Natural killer cell (primary cell): ENCODE results near the gene TMEM132D. TPM values are rescaled to one million over a fixed set of nuclear protein-coding genes. Genes with fewer than 3 reads are reported as not detected.

Experiments
- ATAC-seq, 3 donors: fragments of 150-1000 bp in 2 of 3; fragments of 200-7000 bp in 1 of 3; cut with Tn5 transposase; 1 replicate in 1 of 3; 2 replicates in 2 of 3; pipeline ENCODE4 v1.10.0; 2021; ENCODE audit warnings: mild to moderate bottlenecking in 2 of 3, moderate library complexity in 2 of 3
- DNase-seq, 2 donors: peaks; one replicate each; pipeline versions ENCODE4 v3.0.0 to v3.0.0-alpha.2; 2013 to 2021; ENCODE audit warnings: mixed read lengths in 1 of 2
- H3K27ac ChIP-seq: one replicate; pipeline ENCODE4 v1.5.1; 2013; ENCODE audit warnings: mild to moderate bottlenecking, low read length
- H3K27me3 ChIP-seq: one replicate; pipeline ENCODE4 v1.6.1; 2013; ENCODE audit warnings: low read length; ENCODE audit not compliant: control insufficient read depth, insufficient read depth
- H3K36me3 ChIP-seq: one replicate; pipeline ENCODE4 v1.6.1; 2013; ENCODE audit warnings: low read length; ENCODE audit not compliant: control insufficient read depth, insufficient read depth
- H3K4me1 ChIP-seq: one replicate; pipeline ENCODE4 v1.6.1; 2013; ENCODE audit warnings: low read length; ENCODE audit not compliant: control insufficient read depth, insufficient read depth
- H3K4me3 ChIP-seq: one replicate; pipeline ENCODE4 v1.5.1; 2013; ENCODE audit warnings: low read length
- H3K9me3 ChIP-seq: one replicate; pipeline ENCODE4 v1.6.1; 2013; ENCODE audit warnings: low read length; ENCODE audit not compliant: control insufficient read depth, insufficient read depth
- H3K27ac Mint-ChIP-seq, 2 donors: one replicate each; pipeline ENCODE4 v1.8.0; 2022; ENCODE audit warnings: mild to moderate bottlenecking in 2 of 2, mixed read lengths in 2 of 2, moderate library complexity in 1 of 2
- H3K27me3 Mint-ChIP-seq, 2 donors: one replicate each; pipeline ENCODE4 v1.8.0; 2022; ENCODE audit warnings: low read depth in 2 of 2, mixed read lengths in 2 of 2
- H3K36me3 Mint-ChIP-seq: one replicate; pipeline ENCODE4 v1.8.0; 2022; ENCODE audit warnings: mixed read lengths
- H3K4me1 Mint-ChIP-seq, 2 donors: one replicate each; pipeline ENCODE4 v1.8.0; 2022; ENCODE audit warnings: mixed read lengths in 2 of 2
- H3K4me3 Mint-ChIP-seq: one replicate; pipeline ENCODE4 v1.8.0; 2022; ENCODE audit warnings: mild to moderate bottlenecking, moderate library complexity, mixed read lengths
- H3K9me3 Mint-ChIP-seq, 2 donors: one replicate each; pipeline ENCODE4 v1.8.0; 2022; ENCODE audit warnings: mixed read lengths in 2 of 2
- CTCF ChIP-seq: fragments of 200-600 bp; IDR thresholded peaks from one replicate; pipeline ENCODE4 v1.8.0; 2022; ENCODE audit warnings: antibody characterized with exemption
- WGBS: methylation state at CpG from one replicate; pipeline ENCODE4 v1.1.7; 2013; ENCODE audit warnings: missing lambda C conversion rate; ENCODE audit not compliant: insufficient coverage; 5-methylcytosine and 5-hydroxymethylcytosine counted together
- intact Hi-C: fragments of 100-400 bp; cut with micrococcal nuclease; formaldehyde crosslinking; loops from one replicate; pipeline ENCODE4 v1.14.2; 2022
- total RNA-seq, 4 donors: library from RNA; stranded (reverse); fragments of 120-200 nt in 1 of 4; gene quantifications; one replicate each; pipeline versions ENCODE4 v1.2.3 to v1.2.4, GENCODE V29; 2013 to 2022

The TMEM132D gene
- total RNA-seq, 3 donors from 2014 or later (not counting 1 experiment from before 2014, with no cell fraction given): not detected

- DNase-seq (no peak), ATAC-seq (no peak)
- Mint-ChIP-seq H3K4me1 (no peaks in the 10 kb centered on the region), H3K4me3 (no peak overlapping the region), H3K27ac (no peak overlapping the region), H3K9me3 (peaks cover 14 to 16% of the 10 kb centered on the region in 2 donors), H3K36me3 (peaks cover 24% of the 10 kb centered on the region), H3K27me3 (no peaks in the 10 kb centered on the region)
- intact Hi-C loops: no loop called here
- no peaks in the 10 kb centered on the region for H3K4me1 ChIP-seq
- no peaks in the 10 kb centered on the region for H3K27me3 ChIP-seq
- no peak overlapping the region for H3K4me3 ChIP-seq
- H3K27ac ChIP-seq: no peak overlapping the region
- no peak for TF ChIP-seq CTCF
- no peaks in the 10 kb centered on the region for H3K36me3 ChIP-seq
- WGBS: no CpG with 5 or more reads among the region's 2 CpGs
- peaks cover 3% of the 10 kb centered on the region for H3K9me3 ChIP-seq
These were observed 197.1 kb downstream of the TMEM132D start for GRCh38 chr12:129706716-129707115.

- Mint-ChIP-seq H3K4me3 (no peak overlapping the region), H3K27ac (no peak overlapping the region), H3K9me3 (peaks cover 10% of the 10 kb centered on the region in 2 donors), H3K27me3 (no peaks in the 10 kb centered on the region), H3K4me1 (no peaks in the 10 kb centered on the region), H3K36me3 (peaks cover 24% of the 10 kb centered on the region)
- H3K4me1 ChIP-seq: no peaks in the 10 kb centered on the region
- 60% methylated on average over 10 of the region's 11 CpGs for WGBS
- H3K27me3 ChIP-seq: no peaks in the 10 kb centered on the region
- peaks cover 6% of the 10 kb centered on the region for H3K9me3 ChIP-seq
- no peak for TF ChIP-seq CTCF
- DNase-seq (no peak), ATAC-seq (no peak)
- intact Hi-C loops: no loop called here
- H3K4me3 ChIP-seq: no peak overlapping the region
- no peak overlapping the region for H3K27ac ChIP-seq
- H3K36me3 ChIP-seq: no peaks in the 10 kb centered on the region
These were observed 199.5 kb downstream of the TMEM132D start for GRCh38 chr12:129704232-129704830.

GRCh38 chr12:129701631-129702101, 202.2 kb downstream of the TMEM132D start:
- peaks cover 5 to 8% of the 10 kb centered on the region in 2 donors for H3K9me3 Mint-ChIP-seq
- peaks cover 10% of the 10 kb centered on the region for H3K36me3 Mint-ChIP-seq
- H3K4me3 Mint-ChIP-seq: no peak overlapping the region
- H3K27ac Mint-ChIP-seq: no peak overlapping the region
- H3K27ac ChIP-seq: no peak overlapping the region
- no peaks in the 10 kb centered on the region for H3K4me1 Mint-ChIP-seq
- intact Hi-C loops: no loop called here
- 86% methylated on average over 9 of the region's 9 CpGs for WGBS
- H3K4me1 ChIP-seq: no peaks in the 10 kb centered on the region
- H3K27me3 ChIP-seq: no peaks in the 10 kb centered on the region
- TF ChIP-seq CTCF: no peak
- H3K36me3 ChIP-seq: no peaks in the 10 kb centered on the region
- no peaks in the 10 kb centered on the region for H3K27me3 Mint-ChIP-seq
- ATAC-seq (no peak), DNase-seq (no peak)
- no peak overlapping the region for H3K4me3 ChIP-seq
- H3K9me3 ChIP-seq: peaks cover 6% of the 10 kb centered on the region

GRCh38 chr12:129700036-129700435, 203.8 kb downstream of the TMEM132D start:
- H3K4me1 ChIP-seq: no peaks in the 10 kb centered on the region
- H3K27me3 ChIP-seq: no peaks in the 10 kb centered on the region
- DNase-seq: no peak
- no peak overlapping the region for H3K4me3 ChIP-seq
- no peaks in the 10 kb centered on the region for H3K36me3 ChIP-seq
- TF ChIP-seq CTCF: no peak
- no peak overlapping the region for H3K27ac Mint-ChIP-seq
- H3K9me3 Mint-ChIP-seq: peaks cover 3 to 5% of the 10 kb centered on the region in 2 donors
- intact Hi-C loops: no loop called here
- no peaks in the 10 kb centered on the region for H3K4me1 Mint-ChIP-seq
- no peaks in the 10 kb centered on the region for H3K27me3 Mint-ChIP-seq
- no peak overlapping the region for H3K4me3 Mint-ChIP-seq
- ATAC-seq: no peak
- no peak overlapping the region for H3K27ac ChIP-seq
- WGBS: 94% methylated on average over 22 of the region's 22 CpGs
- H3K36me3 Mint-ChIP-seq: peaks cover 8% of the 10 kb centered on the region
- H3K9me3 ChIP-seq: peaks cover 6% of the 10 kb centered on the region
